Fibroblast of the aortic adventitia (primary cell): ENCODE results near the gene NANOS3. TPM values are rescaled to one million over a fixed set of nuclear protein-coding genes. Genes with fewer than 3 reads are reported as not detected.

Experiments used
- DNase-seq: peaks from one replicate; pipeline ENCODE4 v3.0.0-alpha.2; 2010; ENCODE audit warnings: low read depth
- H3K4me3 ChIP-seq: 2 replicates; pipeline ENCODE4 v1.5.1; 2011; ENCODE audit warnings: low read depth, mild to moderate bottlenecking, control low read depth, low read length, moderate library complexity
- CTCF ChIP-seq: IDR thresholded peaks from 2 replicates; pipeline ENCODE4 v1.5.1; 2011; ENCODE audit warnings: mild to moderate bottlenecking, low read length, control low read depth, inconsistent platforms; ENCODE audit not compliant: insufficient read depth
- total RNA-seq: library from RNA; depleted of rRNA; stranded (reverse); fragments of >200 nt; gene quantifications from 2 replicates; pipeline ENCODE4 v1.2.3, GENCODE V29; 2012; ENCODE audit warnings: low replicate concordance

Gene NANOS3
- total RNA-seq, 1 donor, result 0.27 TPM

GRCh38 chr19:13902993-13903555 is 26.1 kb downstream of the NANOS3 start:
- H3K4me3 ChIP-seq, result no peak overlapping the region
- TF ChIP-seq CTCF, result peak; percentile 17
- no peak for DNase-seq

- H3K4me3 ChIP-seq, result peak within 1 kb of the TSS; percentile 95
- DNase-seq, result peak; percentile 75
- TF ChIP-seq CTCF, result no peak
Observed at GRCh38 chr19:13905634-13906520, 28.9 kb downstream of the NANOS3 start, which contains the start of the genes BRME1 and CC2D1A. BRME1 (minus strand) TSS chr19:13906117; CDS start chr19:13904892, 1,225 bp downstream. CC2D1A (plus strand) TSS chr19:13906201; CDS start chr19:13906442, 241 bp downstream.

GRCh38 chr19:13906521-13906904 is 29.6 kb downstream of the NANOS3 start:
- TF ChIP-seq CTCF, result no peak
- no peak for DNase-seq

GRCh38 chr19:13906910-13907309 is 30.0 kb downstream of the NANOS3 start:
- no peak for TF ChIP-seq CTCF
- no peak for DNase-seq

More at GRCh38 chr19:13906521-13906904, 29.6 kb downstream of the NANOS3 start:
- peak overlapping the region; percentile 95 for H3K4me3 ChIP-seq

GRCh38 chr19:13908674-13909073 is 31.7 kb downstream of the NANOS3 start:
- TF ChIP-seq CTCF, result no peak
- H3K4me3 ChIP-seq, result no peak overlapping the region
- no peak for DNase-seq

More at GRCh38 chr19:13906910-13907309, 30.0 kb downstream of the NANOS3 start:
- peak overlapping the region; percentile 95 for H3K4me3 ChIP-seq

GRCh38 chr19:13909430-13909829 is 32.5 kb downstream of the NANOS3 start:
- H3K4me3 ChIP-seq, result no peak overlapping the region
- TF ChIP-seq CTCF, result no peak
- DNase-seq, result no peak
